ENCODE data around the gene ANKRD11.

Gene ANKRD11

DNA sequence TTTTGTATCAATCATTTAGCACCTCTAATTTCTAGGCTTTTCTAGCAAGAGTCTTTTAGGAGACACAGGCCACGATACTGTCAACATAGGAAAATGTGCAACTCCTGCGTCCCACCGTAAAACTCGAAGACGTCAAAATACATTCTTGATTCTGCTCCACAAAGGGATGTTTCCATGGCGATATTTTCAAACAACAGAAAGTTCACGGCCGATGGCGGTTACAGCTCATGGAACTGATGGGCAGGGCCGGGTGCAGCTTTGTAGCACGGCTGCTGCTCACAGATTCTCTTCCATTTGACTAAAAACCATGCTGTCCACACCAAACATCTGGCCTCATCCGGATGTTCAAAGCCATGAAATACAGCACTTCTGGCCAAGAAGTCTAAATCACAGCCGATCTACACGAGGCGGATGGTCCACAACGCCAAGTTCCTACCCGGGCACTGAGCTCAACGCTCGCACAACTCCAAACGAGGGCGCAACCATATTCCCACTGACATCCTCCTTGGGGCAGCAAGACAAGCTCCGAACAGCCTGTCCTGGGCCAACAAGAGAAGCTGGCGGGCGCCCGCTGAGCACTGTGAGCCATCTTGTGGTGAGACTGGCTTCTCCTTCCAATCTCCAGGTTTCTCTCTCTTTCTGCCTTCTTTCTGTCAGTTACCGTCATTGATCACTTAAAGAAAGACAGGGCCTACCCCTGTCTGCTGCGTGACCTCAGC is 193.0 kb downstream of the ANKRD11 start:
- DNase-seq (ENCODE audit: low spot score), result no peak

DNA sequence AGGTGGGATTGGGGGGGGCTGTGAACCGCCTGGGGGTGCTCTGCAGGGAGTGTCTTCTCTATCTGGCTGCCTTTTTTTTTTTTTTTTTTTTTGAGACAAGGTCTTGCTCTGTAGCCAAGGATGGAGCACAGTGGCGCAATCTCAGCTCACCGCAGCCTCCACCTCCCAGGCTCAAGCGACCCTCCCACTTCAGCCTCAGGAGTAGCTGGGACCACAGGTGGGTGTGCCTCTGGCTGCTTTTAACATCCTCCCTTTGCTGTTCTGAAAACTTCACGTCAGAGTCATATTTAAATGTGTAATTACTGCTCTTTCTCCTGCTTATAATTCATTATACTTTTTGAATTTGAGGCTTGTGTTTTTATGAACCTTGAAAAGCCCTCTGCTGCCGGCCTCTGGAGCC is 194.4 kb downstream of the ANKRD11 start:
- no peak for DNase-seq (ENCODE audit: low spot score)

DNA sequence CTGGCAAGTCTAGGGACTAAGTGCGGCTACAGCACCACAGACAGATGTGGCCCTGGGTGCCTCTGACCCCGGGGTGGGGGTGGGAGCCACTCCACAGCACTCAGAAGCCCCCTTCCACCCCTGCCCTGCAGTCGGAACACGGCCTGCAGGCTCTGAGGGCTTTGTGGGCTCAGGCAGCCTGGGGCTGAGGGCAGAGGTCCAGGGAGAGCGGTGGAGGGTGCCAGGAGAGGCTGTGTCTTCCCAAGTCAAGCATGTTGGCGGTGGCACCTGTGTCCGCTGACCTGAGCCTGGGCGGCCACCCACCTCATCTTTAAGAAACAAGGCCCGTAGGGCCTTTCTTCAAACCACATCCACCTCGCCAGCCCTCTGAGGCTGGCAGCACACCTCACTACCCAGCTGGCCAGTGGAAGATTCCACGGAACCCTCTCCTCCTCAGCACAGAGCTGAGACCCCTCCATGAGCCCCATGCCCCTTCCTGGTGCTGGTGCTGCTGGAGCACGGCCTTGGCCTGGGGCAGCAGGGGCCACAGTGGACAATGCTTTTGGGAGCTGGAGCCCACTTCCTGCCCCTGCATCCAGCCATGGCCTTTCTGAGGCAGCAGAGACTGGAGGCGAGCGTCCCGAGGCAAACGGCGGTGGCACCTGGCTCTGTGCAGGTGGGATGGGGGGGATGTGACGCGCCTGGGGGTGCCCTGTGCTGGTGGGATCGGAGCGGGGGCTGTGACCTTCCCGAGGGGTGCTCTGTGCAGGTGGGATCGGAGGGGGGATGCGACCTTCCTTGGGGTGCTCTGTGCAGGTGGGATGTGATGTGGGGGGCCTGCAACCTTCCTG is 195.1 kb downstream of the ANKRD11 start:
- no peak for DNase-seq (ENCODE audit: low spot score)

DNA sequence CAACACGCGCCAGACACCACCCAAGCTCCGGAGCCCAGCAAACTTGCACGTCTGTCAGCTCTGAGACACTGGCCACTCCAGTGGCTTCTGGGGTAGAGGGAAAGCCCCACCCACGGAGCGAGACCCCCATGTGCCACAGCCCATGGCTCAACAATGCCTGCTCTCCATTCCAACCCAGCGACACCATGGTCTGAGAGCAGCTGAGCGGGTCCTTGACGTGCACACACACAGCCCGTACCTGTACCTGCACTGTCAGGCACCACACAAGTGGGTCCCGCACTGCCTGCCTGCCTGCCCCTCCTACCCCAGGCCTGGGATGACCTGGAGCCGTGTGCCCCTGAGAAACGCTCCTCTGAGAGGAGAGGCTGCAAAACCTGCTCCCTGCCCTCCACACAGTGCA is 195.9 kb downstream of the ANKRD11 start:
- no peak for DNase-seq (ENCODE audit: low spot score)

DNA sequence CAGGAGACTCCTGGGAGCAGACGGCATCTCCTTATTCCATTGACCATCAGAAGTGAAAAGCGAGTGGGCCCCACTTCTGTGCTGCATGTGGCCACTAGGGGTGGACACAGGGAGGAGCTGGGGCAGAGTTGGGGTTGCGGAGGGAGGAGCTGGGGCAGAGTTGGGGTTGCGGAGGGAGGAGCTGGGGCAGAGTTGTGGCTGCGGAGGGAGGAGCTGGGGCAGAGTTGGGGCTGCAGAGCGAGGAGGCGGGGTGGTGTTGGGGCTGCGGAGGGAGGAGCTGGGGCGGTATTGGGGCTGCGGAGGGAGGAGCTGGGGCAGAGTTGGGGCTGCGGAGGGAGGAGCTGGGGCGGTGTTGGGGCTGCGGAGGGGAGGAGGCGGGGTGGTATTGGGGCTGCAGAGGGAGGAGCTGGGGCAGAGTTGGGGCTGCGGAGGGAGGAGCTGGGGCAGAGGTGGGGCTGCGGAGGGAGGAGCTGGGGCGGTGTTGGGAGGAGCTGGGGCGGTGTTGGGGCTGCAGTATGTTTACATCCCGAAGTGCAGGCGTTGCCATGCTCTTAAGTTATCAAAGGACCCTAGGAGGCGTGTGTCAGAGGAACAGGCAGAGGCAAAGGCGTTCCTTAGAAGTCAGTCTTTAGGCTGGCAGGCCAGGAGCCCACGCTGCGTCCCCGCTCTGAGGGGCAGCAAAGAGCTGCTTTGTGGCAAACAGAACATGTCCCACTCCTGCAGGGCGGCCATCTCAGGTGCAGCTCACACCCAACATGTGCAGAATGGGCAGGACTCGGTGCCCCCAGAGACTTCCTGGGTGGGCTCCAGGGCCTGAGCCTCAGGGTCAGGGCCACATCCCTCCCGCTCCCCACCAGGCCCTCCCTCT is 196.9 kb downstream of the ANKRD11 start:
- DNase-seq (ENCODE audit: low spot score), result no peak

DNA sequence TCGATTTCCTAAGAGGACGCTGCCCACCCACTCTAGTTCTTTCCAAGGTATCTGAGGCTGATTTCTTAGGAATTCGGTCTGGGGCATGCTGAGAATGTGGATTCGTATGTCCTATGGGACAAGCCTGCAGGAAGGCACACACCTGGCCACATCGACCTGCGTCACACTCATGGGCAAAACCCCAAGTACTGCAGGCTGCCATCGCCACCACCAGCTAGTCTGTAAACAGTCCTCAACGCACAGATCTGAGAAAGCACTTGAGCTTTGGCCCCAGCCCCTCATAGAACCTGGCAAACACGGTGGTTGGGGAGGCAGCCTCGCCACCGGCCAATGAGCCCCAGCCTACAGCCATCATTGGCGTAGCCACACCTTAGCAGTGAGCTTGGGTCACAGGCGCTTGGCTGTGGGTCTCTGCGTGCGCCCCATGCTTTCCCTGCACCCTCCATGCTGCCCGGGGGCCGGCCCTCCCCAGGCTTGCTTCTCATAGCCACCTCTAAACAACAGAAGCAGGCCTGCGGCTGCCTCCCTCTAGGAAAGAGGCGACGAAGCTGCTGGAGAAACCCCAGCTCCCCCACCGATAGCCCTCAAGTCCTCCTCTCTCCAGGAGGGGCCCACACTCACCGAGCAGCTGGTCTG is 197.8 kb downstream of the ANKRD11 start:
- DNase-seq (ENCODE audit: low spot score), result no peak

DNA sequence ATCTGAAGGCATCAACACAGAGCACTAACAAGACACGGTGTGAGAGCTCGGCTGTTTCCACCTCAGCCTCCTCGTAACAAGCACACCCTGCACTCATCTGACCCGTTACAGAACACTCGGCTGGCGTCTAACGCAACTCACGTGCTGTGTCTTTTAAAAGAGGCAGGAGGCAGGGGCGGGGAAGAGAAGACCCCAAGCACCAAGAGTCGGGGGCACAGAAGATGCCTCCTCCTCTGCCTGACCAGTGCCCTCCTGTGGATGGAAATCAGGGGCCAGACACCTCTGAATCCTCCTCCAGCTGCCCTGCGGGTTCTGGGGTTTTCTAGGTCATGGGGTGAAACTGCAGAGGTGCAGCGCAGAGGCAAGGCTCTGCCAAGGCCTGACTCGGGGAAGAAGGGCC is 198.6 kb downstream of the ANKRD11 start:
- DNase-seq (ENCODE audit: low spot score), result no peak

DNA sequence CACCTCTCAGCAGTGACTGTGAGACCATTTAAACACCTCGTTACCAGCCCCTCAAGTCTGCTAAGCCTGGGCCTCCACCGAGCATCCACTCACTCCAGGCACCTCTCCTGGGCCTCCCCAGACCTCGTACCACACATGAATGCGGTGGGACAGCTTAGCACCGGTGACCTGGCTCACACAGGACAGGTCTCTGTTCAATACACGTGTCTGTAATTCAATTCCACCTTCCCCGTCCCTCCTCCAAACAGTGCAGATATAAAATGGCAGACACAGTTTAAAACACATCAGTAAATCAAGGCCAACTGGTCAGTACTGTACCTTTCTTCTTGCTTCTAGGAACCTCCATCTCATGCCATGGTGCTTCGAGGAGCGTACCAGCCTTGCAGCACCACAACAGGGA is 199.0 kb downstream of the ANKRD11 start:
- DNase-seq (ENCODE audit: low spot score), result no peak

DNA sequence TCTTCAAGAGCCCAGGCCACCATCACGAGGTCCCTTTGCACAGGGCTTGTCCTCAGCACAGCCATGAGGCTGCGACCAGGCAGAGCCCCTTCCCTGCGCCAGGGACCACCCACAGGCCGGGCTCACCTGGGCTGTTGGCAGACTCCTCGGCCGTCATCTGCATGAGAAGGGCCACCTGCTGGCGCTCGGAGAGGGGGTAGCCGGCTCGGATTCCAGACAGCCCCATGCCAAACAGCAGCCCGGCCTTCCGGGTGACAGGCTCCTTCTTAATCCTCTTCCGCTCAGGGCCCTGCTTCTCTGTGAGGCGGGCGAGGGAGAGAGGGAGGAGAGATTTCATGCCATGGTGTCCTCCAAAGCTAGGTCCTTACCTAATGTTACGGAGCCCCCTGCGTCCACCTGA is 199.5 kb downstream of the ANKRD11 start:
- DNase-seq (ENCODE audit: low spot score), result no peak

DNA sequence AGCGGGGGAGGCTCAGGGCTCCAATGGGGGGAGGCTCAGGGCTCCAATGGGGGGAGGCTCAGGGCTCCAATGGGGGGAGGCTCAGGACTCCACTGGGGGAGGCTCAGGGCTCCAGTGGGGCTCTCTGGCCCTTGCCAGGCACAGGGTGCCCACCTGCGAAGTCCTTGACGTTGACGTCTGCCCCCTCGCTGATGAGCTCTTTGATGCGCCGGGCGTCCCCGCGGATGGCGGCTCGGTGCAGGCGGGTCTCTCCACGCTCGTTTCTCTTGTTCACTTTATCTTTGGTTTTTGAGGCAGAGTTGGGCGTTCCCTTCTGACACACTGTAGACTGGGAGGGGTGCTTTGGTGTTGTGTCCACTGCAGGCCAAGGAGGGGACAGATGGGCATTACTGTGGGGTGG is 199.9 kb downstream of the ANKRD11 start:
- no peak for DNase-seq (ENCODE audit: low spot score)

DNA sequence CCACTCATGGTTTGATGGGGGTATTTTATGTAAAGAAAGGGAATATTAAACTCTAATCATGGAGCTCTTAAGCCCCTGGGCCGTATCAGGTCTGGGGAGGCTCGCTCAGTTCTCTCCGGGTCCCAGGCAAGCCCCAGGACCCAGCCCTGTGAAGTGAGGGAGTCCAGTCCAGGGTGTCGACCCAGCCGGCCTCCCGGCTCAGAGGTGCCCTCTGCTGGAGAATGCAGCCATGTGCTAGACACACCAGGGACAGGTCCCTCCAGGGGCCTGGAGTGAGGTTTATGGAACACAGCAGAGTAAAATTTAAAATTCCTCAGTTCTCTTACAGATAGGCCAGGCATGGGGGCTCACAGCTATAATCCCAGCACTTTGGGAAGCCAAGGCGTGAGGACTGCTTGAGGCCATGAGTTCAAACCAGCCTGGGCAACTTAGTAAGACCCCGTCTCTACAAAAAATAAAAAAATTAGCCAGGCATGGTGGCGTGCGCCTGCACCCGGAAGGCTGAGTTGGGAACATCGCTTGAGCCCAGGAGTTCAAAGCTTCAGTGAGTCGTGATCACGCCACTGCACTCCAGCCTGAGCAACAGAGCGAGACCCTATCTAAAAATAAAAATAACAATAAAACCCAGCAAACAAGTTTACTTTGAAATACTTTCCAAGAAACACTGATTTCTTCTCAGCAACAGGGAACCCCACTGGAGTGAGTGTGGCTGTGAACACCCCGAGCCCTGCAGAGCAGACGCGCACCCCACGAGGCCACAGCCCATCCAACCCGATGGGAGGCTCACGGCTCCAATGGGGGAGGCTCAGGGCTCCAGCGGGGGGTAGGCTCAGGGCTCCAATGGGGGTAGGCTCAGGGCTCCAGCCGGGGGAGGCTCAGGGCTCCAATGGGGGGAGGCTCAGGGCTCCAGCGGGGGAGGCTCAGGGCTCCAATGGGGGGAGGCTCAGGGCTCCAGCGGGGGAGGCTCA is 200.6 kb downstream of the ANKRD11 start:
- peak; percentile 47 for DNase-seq (ENCODE audit: low spot score)

DNA sequence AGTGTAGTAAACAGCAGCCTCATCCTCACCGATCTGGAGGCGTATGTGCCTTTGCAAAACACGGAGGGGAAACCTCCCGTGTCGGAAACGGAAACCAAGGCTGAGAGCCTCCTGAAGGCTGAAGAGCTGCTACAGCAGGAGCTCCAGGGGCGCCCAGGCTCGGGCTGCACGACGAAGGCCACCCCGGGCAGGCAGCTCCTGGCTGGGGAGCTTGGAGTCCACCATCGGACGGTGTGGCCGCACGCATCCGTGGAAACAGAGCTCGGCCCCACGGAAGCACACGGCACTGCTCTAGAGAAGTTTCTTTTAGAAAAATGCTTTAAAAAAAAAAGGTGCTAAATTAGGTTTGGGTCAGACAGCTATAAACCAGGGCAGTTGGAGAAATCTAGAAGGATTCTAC is 201.4 kb downstream of the ANKRD11 start:
- DNase-seq (ENCODE audit: low spot score), result no peak

DNA sequence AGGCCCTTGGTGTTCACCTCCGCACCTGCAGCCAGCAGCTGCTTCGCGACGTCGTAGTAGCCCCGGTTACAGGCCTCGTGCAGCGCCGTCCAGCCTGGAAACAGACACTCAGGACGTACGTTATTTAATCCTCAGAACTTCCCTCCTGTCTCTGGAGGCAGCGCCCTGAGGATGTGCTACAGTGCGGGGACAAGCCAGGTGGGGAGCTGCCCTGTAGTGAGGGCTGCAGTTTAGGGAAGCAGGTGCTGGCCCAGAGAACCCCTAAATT is 201.8 kb downstream of the ANKRD11 start:
- no peak for DNase-seq (ENCODE audit: low spot score)

DNA sequence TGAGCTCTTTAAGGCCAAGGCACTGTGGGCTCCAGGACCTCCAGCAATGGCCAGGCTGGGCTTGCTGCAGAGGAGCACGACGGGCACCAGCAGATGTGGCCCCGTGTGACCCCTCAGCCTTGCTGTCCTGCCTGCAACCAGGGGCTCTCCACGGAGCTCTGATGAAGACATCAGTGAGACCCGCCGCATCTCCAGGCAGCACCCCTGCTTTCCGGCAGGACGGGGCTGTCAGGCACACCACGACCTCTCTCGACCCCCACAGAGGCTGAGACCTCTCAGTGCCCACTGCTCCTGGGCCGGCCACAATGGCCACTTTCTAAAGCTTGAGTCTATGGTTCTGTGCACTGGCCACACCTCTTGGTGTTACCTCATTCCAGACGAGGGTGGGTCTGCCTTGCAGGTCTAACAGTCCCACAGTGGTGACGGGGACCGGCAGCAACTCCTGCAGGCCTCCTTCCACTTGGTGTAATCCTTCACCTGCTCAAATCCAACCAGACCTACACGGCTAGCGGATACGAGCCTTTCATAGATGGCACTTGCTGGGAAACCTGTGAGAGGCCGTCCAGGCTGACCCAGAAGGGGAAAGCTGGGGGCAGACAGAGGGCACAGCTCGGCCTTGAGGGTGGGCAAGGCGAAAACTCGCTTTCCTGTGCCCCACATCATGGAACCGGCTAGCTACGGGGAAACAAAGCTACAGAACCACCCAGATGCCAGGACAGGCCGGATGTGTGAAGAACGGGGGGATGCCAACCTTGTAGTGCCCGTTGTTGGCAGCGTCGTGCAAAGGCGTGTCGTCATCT is 202.4 kb downstream of the ANKRD11 start:
- no peak for DNase-seq (ENCODE audit: low spot score)

DNA sequence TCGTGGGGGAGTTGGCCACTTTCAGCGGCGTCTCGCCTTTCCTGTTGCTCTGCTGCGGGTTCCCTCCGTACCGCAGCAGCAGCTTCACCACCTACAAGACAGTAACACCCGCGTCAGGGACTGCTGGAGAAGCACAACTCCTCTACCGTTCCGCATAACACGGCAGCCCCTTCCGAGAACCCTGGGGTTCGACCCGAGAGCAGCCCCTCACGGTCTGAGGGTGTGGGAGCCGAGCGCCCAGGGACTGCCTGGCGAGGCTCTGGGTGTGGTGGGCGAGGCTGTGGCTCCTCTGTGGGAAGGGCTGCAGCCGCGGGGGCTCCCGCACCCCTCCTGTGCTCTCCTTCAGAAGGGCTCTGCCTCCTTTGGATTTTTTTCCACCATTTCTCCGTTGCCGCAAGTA is 204.3 kb downstream of the ANKRD11 start:
- no peak for DNase-seq (ENCODE audit: low spot score)

DNA sequence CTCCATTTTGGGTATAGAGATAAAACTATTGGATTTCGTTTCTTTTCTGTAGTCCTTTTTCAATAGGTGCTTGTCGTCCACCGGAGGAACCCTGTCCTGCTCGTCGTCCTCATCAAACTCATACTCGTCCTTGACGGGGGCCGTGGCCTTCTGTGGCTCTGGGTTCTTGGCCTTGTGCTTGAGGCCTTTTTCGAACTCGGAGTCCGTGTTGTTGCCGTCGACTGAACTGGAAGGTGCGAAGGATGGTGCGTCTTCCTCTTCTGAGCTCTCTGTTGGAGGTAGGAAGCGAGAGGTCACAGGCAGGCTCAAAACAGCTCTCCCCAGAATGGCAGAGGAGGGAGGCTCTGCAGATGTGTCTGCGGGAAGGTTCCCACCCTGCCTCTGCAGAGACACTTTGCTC is 205.0 kb downstream of the ANKRD11 start:
- no peak for DNase-seq (ENCODE audit: low spot score)

DNA sequence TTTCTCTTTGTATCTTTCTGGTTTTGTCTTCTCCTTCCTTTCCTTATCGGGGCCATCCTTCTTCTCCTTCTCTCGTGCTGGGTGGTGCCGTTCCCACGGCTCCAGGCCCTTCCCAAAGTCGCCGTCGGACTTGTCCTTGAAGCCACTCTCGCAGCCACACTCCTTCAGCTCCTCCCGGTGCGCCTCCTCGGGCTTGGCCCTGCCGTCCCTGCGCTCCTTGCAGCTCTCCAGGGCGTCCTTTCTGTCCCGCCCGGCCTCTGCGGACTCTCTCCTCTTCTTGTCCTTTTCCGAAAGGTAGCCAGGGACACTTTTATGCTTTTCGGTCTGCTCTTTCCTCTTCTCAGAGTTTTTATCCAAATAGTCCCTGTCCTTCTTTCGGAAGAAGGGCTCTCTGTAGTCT is 206.9 kb downstream of the ANKRD11 start:
- no peak for DNase-seq (ENCODE audit: low spot score)

DNA sequence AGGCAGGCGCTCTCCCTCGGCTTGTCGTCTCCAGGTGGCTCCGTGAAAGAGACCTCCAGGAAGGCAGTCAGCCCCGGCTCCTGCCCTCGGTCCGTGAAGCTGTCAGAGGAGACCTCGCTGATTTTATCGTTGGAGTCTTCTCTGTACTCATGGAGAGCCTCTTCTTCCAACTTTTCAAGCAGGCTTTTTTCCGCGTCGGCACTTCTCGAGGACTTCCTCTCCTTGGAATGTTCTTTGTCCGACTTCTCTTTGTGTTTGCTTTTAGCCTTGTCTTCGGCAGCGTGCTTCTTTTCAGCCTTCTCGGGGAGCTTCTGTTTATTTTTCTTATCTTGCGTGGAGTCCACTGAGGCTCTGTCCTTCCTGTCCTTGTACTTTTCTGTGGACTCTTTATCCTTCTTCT is 207.8 kb downstream of the ANKRD11 start:
- no peak for DNase-seq (ENCODE audit: low spot score)

DNA sequence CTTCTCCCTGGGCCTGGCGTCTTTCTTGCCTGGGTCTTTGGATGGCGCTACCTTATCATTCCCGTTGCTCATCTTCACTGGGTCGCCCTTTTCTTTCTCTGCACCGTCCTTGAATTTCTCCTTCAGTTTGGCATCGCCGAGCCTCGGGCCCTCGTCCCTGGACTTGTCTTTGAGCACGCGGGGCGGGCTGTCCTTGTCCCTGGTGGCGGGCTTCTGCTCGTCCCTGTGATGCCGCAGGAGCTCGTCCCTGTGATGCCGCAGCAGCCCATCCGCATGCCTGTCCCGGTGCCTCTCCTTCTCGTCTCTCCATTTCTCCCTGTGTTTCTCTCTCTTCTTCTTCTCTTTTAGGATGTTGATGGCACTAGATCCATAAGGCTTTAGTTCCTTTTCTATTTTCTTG is 208.5 kb downstream of the ANKRD11 start:
- no peak for DNase-seq (ENCODE audit: low spot score)

DNA sequence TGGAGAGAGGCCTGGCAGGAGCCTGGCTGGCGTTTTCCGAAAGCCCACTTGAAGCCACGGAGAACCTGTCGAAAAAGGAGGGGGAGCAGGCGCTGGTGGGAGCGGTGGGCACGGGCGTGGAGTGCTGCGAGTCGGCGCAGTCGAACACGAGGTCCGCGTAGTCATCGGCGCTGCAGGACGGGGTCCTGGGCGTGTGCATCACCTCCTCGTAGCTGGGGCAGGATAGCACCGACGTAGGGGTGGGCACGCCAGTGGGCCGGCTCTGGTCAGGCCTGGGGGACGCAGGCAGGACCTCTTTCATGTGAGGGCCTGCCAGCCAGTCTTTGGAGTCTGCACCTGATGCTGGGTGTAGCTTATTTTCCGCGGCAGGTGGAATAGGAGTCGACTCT is 209.2 kb downstream of the ANKRD11 start:
- no peak for DNase-seq (ENCODE audit: low spot score)
